GM18511 (cell line): Measurements from ENCODE around the gene MSL2.
"Not testable (repeated sequence)": the region's sequence is repeated elsewhere in the genome, so short reads cannot be mapped to it uniquely, and the experiment has no call there.

ENCODE experiments used
- ATAC-seq: cut with Tn5 transposase; IDR thresholded peaks from one replicate; pipeline ENCODE4 v1.9.1; 2021; ENCODE audit warnings: mild to moderate bottlenecking, moderate library complexity; ENCODE audit not compliant: unreplicated experiment

The MSL2 gene

DNA sequence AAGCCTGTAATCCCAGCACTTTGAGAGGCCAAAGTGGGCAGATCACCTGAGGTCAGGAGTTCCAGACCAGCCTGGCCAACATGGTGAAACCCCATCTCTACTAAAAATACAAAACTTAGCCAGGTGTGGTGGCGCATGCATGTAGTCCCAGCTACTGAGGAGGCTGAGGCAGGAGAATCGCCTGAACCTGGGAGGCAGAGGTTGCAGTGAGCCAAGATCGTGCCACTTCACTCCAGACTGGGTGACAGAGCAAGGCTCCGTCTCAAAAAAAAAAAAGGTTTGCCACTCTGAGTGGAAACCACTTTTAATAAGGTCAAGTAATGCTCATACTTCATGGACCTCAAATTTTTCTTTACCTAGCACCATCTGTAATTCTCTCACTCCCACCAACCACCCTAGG lies 51.7 kb downstream of the MSL2 start:
- not testable (repeated sequence) for ATAC-seq

DNA sequence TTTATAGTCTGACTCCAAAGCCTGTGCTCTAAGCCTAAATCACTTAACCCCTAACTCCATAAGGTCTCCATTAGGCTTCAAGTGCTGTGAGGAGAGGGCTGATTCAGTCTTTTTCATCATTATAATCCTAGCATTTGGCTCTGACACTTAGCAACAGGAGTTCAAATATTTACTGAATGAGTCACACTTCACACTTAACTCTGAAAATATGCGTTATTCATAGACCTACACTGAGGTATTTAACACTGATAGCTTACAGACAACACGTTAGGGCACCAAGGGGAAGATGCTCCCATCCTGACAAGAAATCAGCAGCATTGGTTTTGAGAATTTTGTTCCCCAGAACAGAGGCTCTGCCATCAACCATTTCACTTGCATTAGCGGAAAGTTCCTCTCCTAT lies 53.5 kb downstream of the MSL2 start:
- no peak for ATAC-seq

GRCh38 chr3:136141891-136142290 lies 54.2 kb downstream of the MSL2 start:
- ATAC-seq = no peak

GRCh38 chr3:136141291-136141785 lies 54.8 kb downstream of the MSL2 start:
- ATAC-seq = no peak

DNA sequence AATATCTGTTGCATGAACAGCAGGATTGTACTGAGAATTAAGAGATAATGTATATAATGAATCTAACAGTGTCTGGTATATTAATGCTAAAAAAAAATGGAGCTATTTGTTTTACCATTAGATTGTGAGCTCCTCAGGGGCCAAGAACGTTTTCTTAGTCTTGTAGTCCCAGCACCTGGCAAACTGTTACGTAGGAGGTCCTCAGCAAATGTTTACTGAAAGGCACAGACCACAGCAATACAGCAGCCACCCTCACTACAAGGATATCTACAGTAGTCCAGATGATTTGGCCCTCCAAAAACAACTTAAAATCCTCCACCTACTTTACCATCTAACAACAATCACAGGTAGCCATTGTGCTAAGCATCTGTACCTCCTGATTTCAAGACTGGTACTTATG lies 59.7 kb downstream of the MSL2 start:
- ATAC-seq = no peak

DNA sequence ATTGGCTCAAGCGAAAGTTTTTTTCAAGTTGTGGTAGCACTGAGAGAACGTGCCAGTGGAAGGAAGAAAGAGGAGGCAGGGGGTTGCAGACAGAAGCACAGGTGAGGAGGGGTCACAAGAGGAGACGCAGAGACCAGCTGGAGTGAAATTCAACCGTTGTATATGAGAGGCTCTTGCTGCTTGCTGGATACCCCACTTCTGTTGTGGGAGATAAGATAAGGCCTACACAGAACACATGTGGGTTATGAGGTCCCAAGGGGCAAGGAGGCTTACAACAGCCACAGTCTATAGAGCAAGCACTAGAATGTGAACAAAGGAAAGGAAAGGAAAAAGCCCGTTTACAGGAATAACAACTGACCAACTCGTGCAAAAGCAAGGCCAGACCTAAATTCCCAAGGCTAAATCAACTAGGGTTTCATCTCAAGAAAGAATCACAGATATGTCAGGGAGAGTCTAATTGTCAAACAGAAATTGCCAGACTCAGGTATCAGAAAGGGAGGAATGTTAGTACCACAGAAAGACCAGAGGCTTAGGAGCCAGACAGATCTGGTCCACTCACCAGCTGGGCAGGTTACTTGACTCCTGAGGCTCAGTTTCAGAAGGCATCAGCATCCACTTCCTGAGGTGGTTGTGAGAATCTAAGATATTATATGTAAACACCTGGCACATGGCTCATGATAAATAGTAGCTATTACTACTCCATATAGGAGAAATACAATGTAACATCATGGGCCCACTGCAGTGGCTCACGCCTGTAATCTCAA lies 60.9 kb downstream of the MSL2 start:
- ATAC-seq = no peak

DNA sequence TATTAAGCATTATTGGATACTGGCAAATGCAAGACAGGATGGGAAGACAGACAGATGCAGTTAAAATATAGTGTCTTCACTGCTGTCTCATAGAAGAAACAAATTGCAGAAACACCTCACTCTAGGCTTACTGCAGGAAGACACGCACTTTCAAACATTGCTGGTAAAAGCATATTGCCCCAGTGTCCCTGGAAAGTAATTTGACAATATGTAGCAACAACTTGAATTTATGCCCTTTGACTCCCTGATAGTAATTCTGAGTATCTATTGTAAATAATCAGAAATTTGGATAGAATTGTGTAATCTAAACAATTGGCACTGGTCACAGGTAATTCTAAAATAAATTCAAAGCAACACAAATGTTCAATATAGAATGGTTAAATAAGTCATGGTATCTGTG lies 62.0 kb downstream of the MSL2 start:
- ATAC-seq = no peak

GRCh38 chr3:136131647-136132046 lies 64.5 kb downstream of the MSL2 start:
- not testable (repeated sequence) for ATAC-seq

DNA sequence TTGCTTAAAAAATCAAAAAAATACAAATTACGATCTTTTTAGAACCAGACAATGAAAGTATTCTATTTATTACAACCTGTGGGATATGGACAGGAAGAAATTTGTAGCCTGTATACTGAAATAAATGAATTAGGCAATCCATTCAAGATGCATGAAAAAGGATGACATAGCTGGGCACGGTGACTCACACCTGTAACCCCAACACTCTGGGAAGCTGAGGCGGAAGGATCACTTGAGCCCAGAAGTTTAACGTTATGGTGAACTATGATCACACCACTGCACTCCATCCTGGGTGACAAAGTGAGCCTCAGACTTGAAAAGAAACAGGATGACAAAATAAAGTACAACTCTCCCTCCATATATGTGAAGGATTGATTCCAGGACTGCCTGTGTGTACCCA lies 74.1 kb downstream of the MSL2 start:
- ATAC-seq = no peak

- ATAC-seq = peak; percentile 84
Observed at GRCh38 chr3:136120373-136121348, 75.5 kb downstream of the MSL2 start.

DNA sequence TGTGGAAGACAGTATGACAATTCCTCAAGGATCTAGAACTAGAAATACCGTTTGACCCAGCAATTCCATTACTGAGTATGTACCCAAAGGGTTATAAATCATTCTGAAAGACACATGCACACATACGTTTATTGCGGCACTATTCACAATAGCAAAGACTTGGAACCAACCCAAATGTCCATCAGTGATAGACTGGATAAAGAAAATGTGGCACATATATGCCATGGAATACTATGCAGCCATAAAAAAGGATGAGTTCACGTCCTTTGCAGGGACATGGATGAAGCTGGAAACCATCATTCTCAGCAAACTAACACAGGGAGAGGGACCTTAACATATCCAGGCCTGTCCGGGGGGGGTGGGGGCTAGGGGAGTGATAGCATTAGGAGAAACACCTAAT lies 76.4 kb downstream of the MSL2 start:
- not testable (repeated sequence) for ATAC-seq

DNA sequence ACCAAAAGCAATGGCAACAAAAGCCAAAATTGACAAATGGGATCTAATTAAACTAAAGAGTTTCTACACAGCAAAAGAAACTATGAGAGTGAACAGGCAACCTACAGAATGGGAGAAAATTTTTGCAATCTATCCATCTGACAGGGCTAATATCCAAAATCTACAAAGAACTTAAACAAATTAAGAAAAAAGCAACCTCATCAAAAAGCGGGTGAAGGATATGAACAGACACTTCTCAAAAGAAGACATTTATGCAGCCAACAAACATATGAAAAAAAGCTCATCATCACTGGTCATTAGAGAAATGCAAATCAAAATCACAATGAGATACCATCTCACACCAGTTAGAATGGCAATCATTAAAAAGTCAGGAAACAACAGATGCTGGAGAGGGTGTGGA lies 76.8 kb downstream of the MSL2 start:
- ATAC-seq = not testable (repeated sequence)

- ATAC-seq = no peak
Observed at GRCh38 chr3:136114421-136114820, 81.7 kb downstream of the MSL2 start.

GRCh38 chr3:136110481-136110880 lies 85.7 kb downstream of the MSL2 start:
- ATAC-seq = no peak

DNA sequence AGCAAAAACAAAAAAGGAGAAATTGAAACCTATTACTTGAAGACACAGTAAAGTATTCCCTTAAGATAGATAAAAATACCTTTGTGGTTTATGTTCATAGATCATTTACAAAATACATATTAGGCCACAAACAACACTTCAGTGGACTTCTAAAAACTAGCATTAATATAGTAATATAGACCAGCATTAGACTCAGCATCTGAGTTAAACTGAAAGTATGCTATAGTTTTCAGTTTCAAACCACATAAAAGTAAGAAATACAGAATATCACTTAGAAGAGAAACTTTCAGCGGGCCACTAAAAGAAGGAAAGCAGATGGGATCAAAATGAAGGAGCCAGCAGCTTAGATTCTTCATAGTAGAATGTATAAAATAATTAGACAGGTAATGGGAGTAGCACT lies 86.6 kb downstream of the MSL2 start:
- peak; percentile 97 for ATAC-seq

- ATAC-seq = no peak
Observed at GRCh38 chr3:136106101-136106500, 90.0 kb downstream of the MSL2 start.

DNA sequence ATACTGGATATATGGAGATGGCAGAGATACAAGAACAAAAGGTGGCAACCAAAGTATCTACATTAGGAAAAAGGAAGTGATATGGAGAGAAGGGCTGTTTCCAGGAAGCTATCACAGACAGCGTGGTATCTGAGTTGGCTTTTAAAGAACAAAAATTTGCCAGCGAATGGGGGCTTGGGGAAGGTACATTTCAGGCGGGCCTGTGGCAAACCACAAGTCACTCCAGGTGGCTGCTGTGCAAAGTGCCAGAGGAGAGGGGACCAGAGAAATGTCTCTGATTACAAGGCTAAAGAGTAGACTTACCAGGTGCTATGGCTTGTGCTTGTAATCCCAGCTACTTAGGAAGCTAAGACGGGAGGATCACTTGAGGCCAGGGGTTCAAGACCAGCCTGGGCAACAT lies 91.1 kb downstream of the MSL2 start:
- no peak for ATAC-seq
